K562 (cell line): ENCODE results near the gene UBE2D3. TPM values are rescaled to one million over a fixed set of nuclear protein-coding genes. Genes with fewer than 3 reads are reported as not detected.

Experiments
- ATF4 ChIP-seq: fragments of 450-650 bp; formaldehyde crosslinking; IDR thresholded peaks from 2 replicates; pipeline ENCODE4 v1.4.0; 2022; ENCODE audit warnings: mild to moderate bottlenecking, moderate library complexity
- ATF7 ChIP-seq: fragments of 450-650 bp; IDR thresholded peaks from 2 replicates; pipeline ENCODE4 v1.7.1; 2014; ENCODE audit warnings: mild to moderate bottlenecking, moderate library complexity
- CBFA2T2 ChIP-seq: fragments of 450-650 bp; conservative IDR thresholded peaks from 2 replicates; pipeline ENCODE4 v1.6.1; 2017; ENCODE audit warnings: mild to moderate bottlenecking
- CBFA2T3 ChIP-seq: fragments of 450-650 bp; IDR thresholded peaks from 2 replicates; pipeline ENCODE4 v1.6.1; 2017
- CCAR2 ChIP-seq: fragments of 200-400 bp; formaldehyde crosslinking; IDR thresholded peaks from 2 replicates; pipeline ENCODE4 v1.6.1; 2017; ENCODE audit warnings: mild to moderate bottlenecking, low read depth, low read length
- E2F8 ChIP-seq: fragments of 450-650 bp; IDR thresholded peaks from 2 replicates; pipeline ENCODE4 v1.7.1; 2018; ENCODE audit warnings: mild to moderate bottlenecking, low read depth; ENCODE audit not compliant: partially characterized antibody
- ETS1 ChIP-seq: conservative IDR thresholded peaks from 2 replicates; pipeline ENCODE4 v1.6.1; 2011; ENCODE audit warnings: low read depth, mild to moderate bottlenecking, low read length; ENCODE audit not compliant: control insufficient read depth
- IFI16 ChIP-seq: fragments of 250-450 bp; sonication (Bioruptor Pico); IDR thresholded peaks from 2 replicates; pipeline ENCODE4 v2.1.2; 2022; ENCODE audit warnings: mild to moderate bottlenecking, inconsistent platforms
- MTA1 ChIP-seq: fragments of 450-650 bp; IDR thresholded peaks from 2 replicates; pipeline ENCODE4 v1.6.1; 2017; ENCODE audit warnings: borderline replicate concordance
- MTA2 ChIP-seq: fragments of 450-650 bp; IDR thresholded peaks from 2 replicates; pipeline ENCODE4 v1.6.1; 2016; ENCODE audit warnings: low read depth
- NCOR1 ChIP-seq: fragments of 450-650 bp; IDR thresholded peaks from 2 replicates; pipeline ENCODE4 v1.6.1; 2016; ENCODE audit warnings: mild to moderate bottlenecking, moderate library complexity
- POLR2AphosphoS5 ChIP-seq: IDR thresholded peaks from 2 replicates; pipeline ENCODE4 v1.6.1; 2011; ENCODE audit warnings: mild to moderate bottlenecking, low read depth, low read length, moderate library complexity; ENCODE audit not compliant: control insufficient read depth, insufficient read depth
- PRPF4 ChIP-seq: fragments of 200-400 bp; formaldehyde crosslinking; IDR thresholded peaks from one replicate; pipeline ENCODE4 v1.6.1; 2017; ENCODE audit warnings: low read length, low read depth, mild to moderate bottlenecking; ENCODE audit not compliant: insufficient read depth, poor library complexity, severe bottlenecking
- SMARCA4 ChIP-seq: fragments of 450-650 bp; IDR thresholded peaks from 2 replicates; pipeline ENCODE4 v1.6.1; 2016
- SMARCA5 ChIP-seq: fragments of 450-650 bp; IDR thresholded peaks from 2 replicates; pipeline ENCODE4 v1.6.1; 2016
- TFAM ChIP-seq: fragments of 250-450 bp; sonication (Bioruptor Pico); conservative IDR thresholded peaks from 2 replicates; pipeline ENCODE4 v1.5.0; 2021; ENCODE audit warnings: mild to moderate bottlenecking, moderate library complexity
- ZBTB33 ChIP-seq: sonication (generic); formaldehyde crosslinking; IDR thresholded peaks from 2 replicates; pipeline ENCODE4 v1.8.1; 2023; ENCODE audit warnings: mild to moderate bottlenecking, missing genetic modification reagents
- ZNF184 ChIP-seq: sonication (generic); formaldehyde crosslinking; IDR thresholded peaks from 2 replicates; pipeline ENCODE4 v1.5.0; 2020; ENCODE audit warnings: missing genetic modification reagents
- ZNF398 ChIP-seq: fragments of 250-450 bp; sonication (Bioruptor Pico); IDR thresholded peaks from 2 replicates; pipeline ENCODE4 v1.8.0; 2021; ENCODE audit warnings: moderate library complexity, mild to moderate bottlenecking, inconsistent platforms
- polyA plus RNA-seq, 8 experiments: library from polyadenylated mRNA; depleted of rRNA in 4 of 8; stranded (reverse) in 5 of 8; unstranded in 3 of 8; fragments of >200 nt; fragmentation: Nextera tagmentation in 2 of 8; fragmentation: Illumina TruSeq in 1 of 8; extraction: Ambion mirVana in 2 of 8; extraction: Trizol in 1 of 8; gene quantifications; 2 replicates each; pipeline versions ENCODE4 v1.2.1 to v1.2.3, GENCODE V29; 2011 to 2014; ENCODE audit warnings: inconsistent platforms in 1 of 8, missing spikeins in 1 of 8
- total RNA-seq, 7 experiments: library from RNA; depleted of rRNA in 6 of 7; stranded (reverse); fragments of >200 nt in 6 of 7; fragmentation: Illumina TruSeq in 2 of 7; extraction: Trizol in 2 of 7; gene quantifications; 2 replicates each; pipeline versions ENCODE4 v1.2.1 to v1.2.3, GENCODE V29; 2011 to 2021; ENCODE audit warnings: low replicate concordance in 1 of 7

The UBE2D3 gene
- total and polyA plus RNA-seq, 9 of the 15 experiments (the other 6 are each of a cell fraction or from before 2014, with no cell fraction given) = 191 to 618 (median 292) TPM

GRCh38 chr4:102826890-102827673, at the start of gene UBE2D3 (continued):
- no peak for TF ChIP-seq ZNF398 (CRISPR knock-in tag)
- TF ChIP-seq POLR2AphosphoS5 = peak; percentile 64
- no peak for TF ChIP-seq SMARCA4
- TF ChIP-seq CBFA2T2 = no peak
- TF ChIP-seq MTA2 = no peak; the same call in 1 of the 2 replicates
- TF ChIP-seq NCOR1 = peak; percentile 73; the same call in 1 of the 2 replicates
- TF ChIP-seq IFI16 (CRISPR knock-in tag) = no peak
- TF ChIP-seq SMARCA5 = no peak
- no peak for TF ChIP-seq ATF4 (CRISPR knock-in tag)
- no peak for TF ChIP-seq ZNF184 (CRISPR knock-in tag)
- peak; percentile 51 for TF ChIP-seq CBFA2T3
- TF ChIP-seq ATF7 = peak; percentile 44
- peak; percentile 95 for TF ChIP-seq PRPF4
- no peak for TF ChIP-seq MTA1
- TF ChIP-seq TFAM = no peak
- no peak for TF ChIP-seq E2F8
- peak; percentile 77; the same call in 1 of the 2 replicates for TF ChIP-seq ZBTB33 (CRISPR knock-in tag)
- TF ChIP-seq ETS1 = no peak; the same call in 1 of the 2 replicates
- no peak for TF ChIP-seq CCAR2
